ENCODE measurements around the gene BPTF.

BPTF gene, protein sequence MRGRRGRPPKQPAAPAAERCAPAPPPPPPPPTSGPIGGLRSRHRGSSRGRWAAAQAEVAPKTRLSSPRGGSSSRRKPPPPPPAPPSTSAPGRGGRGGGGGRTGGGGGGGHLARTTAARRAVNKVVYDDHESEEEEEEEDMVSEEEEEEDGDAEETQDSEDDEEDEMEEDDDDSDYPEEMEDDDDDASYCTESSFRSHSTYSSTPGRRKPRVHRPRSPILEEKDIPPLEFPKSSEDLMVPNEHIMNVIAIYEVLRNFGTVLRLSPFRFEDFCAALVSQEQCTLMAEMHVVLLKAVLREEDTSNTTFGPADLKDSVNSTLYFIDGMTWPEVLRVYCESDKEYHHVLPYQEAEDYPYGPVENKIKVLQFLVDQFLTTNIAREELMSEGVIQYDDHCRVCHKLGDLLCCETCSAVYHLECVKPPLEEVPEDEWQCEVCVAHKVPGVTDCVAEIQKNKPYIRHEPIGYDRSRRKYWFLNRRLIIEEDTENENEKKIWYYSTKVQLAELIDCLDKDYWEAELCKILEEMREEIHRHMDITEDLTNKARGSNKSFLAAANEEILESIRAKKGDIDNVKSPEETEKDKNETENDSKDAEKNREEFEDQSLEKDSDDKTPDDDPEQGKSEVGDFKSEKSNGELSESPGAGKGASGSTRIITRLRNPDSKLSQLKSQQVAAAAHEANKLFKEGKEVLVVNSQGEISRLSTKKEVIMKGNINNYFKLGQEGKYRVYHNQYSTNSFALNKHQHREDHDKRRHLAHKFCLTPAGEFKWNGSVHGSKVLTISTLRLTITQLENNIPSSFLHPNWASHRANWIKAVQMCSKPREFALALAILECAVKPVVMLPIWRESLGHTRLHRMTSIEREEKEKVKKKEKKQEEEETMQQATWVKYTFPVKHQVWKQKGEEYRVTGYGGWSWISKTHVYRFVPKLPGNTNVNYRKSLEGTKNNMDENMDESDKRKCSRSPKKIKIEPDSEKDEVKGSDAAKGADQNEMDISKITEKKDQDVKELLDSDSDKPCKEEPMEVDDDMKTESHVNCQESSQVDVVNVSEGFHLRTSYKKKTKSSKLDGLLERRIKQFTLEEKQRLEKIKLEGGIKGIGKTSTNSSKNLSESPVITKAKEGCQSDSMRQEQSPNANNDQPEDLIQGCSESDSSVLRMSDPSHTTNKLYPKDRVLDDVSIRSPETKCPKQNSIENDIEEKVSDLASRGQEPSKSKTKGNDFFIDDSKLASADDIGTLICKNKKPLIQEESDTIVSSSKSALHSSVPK (N-terminal part only)

DNA sequence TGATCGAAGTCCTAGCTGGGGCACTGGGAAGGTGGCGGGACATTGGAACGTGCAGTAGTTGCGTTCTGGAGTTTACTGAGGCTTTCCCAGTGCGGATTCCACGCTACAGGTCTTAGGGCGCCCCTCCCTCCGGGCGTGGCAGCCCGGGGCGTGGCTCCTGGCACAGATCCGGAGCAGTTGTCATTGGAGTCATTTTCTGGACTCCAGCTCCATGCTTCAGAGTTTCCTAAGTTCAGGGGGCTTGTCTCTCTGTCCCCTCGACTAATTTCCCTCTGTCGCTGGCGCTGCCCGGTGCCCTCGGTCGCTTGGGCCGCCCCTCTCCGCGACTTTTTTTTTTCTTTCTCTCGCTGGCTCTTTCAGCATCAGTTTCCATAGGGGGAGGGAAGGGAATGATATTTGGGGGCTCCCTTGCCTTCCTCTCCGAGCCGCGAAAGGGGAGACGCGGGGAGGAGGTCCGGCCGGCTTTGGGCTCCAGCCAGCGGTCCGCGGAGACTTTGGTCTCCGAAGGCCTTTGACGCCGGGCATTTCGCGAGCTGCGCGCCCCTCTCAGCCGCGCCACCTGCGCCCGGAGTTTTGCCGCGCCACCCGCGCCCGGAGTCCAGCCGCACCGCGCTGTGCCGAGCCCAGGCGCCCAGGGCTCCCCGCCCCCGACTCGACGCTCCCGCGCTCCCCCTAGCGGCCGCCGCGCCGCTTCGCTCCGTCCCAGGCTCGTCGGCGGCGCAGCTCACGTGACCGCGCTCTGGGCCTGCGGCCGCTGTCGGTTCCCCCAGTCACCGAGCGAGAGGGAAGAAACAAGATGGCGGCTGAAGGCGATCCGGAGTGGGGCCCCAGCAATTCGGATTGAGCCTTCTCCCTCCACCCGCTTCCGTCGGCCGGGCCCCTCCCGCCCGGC is at the start of gene BPTF:
Gene BPTF, plus strand, starts transcription at position 769 of the 892 bp plus-strand sequence. CDS start 222 bp downstream, outside the sequence.
- DNase-seq (ENCODE audit: low spot score): peak; percentile 97

DNA sequence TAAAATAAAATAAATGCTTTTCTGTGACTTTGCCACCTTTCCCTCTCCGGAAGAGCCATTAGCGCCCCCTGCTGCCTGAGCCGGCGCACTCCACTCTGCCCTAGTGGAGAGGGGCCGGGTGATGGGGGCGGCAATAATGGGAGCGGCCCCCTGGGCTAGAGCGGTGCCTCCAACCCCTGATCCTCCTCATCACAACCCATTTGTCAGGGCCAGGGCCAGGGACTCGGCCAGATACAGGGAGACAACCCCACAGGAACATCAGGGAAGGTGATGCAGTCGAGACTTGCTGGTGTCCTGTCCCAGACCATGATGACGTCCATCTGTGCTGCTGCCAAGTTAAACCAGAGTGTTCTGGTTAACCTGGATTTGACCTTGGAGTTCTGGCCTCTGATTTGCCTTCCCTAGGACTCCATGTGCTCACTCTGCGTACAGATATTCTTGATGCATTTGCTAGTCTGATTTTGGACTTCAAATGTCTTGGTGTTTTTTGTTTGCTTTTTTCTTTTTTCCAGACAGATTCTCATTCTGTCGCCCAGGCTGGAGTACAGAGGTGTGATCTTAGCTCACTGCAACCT is 46.1 kb upstream of the BPTF start:
- peak; percentile 74 for DNase-seq (ENCODE audit: low spot score)

DNA sequence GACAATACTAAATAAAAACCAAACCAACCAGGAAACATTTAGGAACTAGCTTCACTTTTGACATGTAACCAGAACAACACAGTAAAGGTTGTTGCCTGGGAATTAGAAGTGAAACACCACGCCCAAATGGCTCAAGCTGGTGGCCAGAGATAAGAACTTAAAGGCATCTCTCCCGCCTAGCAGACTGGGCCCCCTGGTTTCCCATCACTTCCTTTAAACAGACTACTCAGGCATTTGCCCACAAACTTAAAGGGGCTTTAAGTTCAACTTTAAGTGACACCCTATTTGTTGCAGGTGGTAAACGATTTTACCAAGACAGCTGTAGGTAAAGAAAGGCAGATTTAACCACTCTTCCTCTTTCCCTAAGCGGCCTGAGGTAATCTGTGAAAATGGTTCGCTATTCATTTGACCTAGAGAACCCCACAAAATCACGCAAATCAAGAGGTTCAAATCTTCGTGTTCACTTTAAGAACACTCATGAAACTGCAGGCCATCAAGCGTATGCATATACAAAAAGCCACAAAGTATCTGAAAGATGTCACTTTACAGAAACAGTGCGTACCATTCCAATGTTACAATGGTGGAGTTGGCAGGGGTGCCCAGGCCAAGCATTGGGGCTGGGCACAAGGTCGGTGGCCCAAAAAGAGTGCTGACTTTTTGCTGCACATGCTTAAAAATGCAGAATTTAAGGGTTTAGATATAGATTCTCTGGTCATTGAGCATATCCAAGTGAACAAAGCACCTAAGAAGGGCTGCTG is 40.8 kb upstream of the BPTF start:
- peak; percentile 95 for DNase-seq (ENCODE audit: low spot score)

DNA sequence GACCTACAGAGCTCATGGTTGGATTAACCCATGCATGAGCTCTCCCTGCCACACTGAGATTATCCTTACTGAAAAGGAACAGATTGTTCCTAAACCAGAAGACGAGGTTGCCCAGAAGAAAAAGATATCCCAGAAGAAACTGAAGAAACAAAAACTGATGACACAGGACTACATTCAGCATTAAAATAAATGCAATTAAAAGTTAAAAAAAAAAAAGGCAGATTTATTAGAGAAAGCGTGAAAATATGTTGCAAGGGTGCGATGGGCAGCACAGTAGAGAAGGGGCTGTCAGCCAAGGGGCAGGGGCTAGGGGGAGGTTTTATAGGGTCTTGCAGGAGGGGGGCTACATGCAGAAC is 40.2 kb upstream of the BPTF start:
- DNase-seq (ENCODE audit: low spot score): no peak

GRCh38 chr17:67785504-67785903 is 39.8 kb upstream of the BPTF start:
- peak; percentile 52 for DNase-seq (ENCODE audit: low spot score)

GRCh38 chr17:67800495-67800928 is 24.8 kb upstream of the BPTF start:
- peak; percentile 95 for DNase-seq (ENCODE audit: low spot score)

DNA sequence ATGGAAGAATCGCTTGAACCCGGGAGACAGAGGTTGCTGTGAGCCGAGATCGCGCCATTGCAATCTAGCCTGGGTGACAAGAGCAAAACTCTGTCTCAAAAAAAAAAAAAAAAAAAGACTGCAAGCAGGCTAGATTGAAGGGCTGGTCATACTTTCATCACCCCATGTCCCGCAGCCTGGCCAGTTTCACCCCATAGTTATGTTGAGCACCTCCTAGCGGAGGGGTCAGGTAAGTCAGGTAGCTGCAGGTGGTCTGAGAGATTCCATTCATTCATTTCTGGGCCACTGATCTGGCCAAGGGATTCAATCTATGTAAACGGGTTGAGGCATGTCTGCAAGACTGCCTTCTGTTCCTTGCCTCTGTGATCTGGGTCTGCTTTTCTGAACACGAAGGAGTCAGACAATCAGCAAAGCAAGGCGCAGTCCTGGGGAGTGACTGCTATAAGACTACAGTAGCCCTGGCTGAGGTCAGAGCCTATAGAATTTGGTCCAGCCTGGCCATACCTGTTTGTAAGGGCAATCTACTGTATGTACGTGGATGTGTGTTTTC is 23.6 kb upstream of the BPTF start:
- peak; percentile 60 for DNase-seq (ENCODE audit: low spot score)

DNA sequence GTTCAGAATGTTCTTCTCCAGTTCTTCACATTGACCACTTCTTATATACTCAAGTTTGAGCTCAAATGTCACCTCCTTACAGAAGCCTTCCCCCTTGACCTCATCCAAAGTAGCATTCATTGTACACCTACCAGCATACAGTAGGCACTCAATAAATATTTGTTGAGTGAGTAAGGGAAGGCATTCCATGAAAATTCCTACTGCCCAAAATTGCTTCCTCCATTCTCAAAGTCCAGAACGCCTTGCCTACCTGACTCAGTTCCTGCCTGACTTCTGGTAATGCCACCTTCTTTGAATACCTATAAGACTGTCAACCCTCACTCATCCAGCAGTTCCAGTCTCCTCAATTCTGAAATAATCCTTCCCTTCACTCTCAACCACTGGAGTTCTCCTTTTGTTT is 14.8 kb upstream of the BPTF start:
- DNase-seq (ENCODE audit: low spot score): no peak

- DNase-seq (ENCODE audit: low spot score): peak; percentile 47
These were observed 12.9 kb upstream of the BPTF start for GRCh38 chr17:67812380-67812779.

DNA sequence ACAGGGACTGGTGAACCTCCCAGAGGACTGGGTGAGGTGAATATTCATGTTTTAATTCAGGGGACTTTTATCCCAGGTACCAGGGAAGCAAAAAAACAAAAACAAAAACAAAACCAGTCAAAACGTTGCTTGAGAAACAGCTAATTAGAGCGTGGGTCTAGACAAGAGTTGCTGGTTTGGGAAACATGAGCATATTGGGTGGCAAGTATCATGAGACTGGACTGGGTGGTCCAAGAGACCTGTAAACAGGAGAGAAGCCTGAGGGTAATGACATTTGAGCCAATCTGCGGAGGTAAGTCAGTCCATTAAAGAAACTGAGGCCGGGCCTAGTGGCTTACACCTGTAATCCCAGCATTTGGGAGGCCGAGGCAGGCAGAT is 11.5 kb upstream of the BPTF start:
- no peak for DNase-seq (ENCODE audit: low spot score)

- DNase-seq (ENCODE audit: low spot score): no peak
These were observed 6.9 kb upstream of the BPTF start for GRCh38 chr17:67818110-67819002.

DNA sequence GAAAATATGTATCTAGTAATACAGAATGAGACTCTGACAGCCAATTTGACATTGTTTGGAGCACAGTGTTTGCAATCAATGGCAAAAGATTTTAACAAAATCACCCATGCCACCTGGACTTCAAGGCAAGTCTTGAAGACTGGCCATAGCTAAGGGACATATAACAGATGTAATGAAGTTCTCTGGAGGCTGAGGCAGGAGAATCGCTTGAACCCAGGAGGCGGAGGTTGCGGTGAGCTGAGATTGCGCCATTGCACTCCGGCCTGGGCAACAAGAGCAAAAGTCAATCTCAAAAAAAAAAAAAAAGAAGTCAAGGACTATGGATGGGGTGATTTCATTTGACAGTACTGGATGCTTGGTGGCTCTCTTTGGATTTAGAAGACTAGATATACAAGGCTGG is 5.6 kb upstream of the BPTF start:
- no peak for DNase-seq (ENCODE audit: low spot score)

DNA sequence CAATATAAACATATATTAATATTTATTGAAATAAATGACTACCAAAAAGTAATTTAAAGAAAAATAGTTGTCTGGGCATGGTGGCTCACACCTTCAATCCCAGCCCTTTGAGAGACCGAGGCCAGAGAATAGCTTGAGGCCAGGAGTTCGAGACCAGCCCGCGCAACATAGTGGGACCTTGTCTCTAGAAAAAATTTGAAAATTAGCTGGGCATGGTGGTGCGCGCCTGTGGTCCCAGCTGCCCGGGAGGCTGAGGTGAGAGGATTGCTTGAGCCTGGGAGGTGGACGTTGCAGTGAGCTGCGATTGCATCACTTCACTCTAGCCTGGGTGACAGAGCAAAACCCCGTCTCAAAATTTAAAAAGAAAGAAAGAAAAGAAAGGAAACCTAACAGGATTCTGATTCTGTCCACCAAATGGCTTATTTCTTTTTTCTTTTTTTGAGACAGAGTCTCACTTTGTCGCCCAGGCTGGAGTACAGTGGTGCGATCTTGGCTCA is 3.4 kb upstream of the BPTF start:
- DNase-seq (ENCODE audit: low spot score): no peak

DNA sequence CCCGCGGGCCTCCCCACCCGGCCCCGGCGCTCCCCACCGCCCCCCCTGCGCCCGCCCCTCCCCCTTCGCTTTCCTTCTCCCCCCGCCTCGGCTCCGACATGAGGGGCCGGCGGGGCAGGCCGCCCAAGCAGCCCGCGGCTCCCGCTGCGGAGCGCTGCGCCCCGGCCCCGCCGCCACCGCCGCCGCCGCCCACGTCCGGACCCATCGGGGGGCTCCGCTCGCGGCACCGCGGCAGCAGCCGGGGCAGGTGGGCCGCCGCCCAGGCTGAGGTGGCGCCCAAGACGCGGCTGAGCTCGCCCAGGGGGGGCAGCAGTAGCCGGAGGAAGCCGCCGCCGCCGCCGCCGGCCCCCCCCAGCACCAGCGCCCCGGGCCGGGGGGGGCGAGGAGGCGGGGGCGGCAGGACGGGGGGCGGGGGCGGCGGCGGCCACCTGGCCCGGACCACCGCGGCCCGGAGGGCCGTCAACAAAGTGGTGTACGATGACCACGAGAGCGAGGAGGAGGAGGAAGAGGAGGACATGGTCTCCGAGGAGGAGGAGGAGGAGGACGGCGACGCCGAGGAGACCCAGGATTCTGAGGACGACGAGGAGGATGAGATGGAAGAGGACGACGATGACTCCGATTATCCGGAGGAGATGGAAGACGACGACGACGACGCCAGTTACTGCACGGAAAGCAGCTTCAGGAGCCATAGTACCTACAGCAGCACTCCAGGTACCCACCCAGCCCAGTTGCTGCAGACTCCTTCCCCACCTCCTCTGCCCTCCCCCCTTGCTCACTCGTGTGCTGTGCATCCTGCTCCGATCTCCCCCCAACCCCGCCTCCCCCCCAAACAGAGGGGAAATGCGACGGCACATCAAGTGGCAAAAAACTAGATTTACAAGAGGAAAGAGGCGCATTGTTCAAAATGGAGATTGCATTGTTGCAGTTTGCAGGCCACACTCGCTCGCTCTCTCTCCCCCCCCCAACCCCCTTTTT is 611 bp downstream of the BPTF start:
- DNase-seq (ENCODE audit: low spot score): peak; percentile 70

- no peak for DNase-seq (ENCODE audit: low spot score)
These were observed 4.0 kb downstream of the BPTF start for GRCh38 chr17:67829331-67829730.

GRCh38 chr17:67830440-67830839 is 5.1 kb downstream of the BPTF start:
- no peak for DNase-seq (ENCODE audit: low spot score)

DNA sequence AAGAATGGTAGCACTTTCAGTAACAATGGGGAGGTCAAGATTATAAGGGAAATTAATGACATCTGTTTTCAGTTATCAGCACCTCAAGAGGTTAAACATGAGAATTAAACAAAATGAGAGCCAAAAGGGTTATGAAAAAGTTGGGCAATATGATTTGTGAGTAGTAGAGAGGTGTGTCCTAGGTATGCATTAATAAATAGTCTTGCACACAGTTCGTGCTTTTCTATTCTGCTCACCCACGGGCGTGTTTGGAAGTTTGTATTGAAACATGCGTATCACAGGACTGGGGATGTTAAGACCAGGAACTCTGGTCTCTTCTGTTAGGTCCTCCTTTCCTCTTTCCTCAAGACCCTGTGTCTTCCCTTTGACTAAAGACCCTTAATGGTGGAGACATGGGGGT is 6.0 kb downstream of the BPTF start:
- DNase-seq (ENCODE audit: low spot score): no peak

All from hematopoietic multipotent progenitor cell treated with erythropoietin and hydrocortisone succinate and interleukin-3 and kit ligand, for 17 days (in vitro differentiated cells).